H1 (cell line): ENCODE measurements around the gene NCAPG. TPM values are rescaled to one million over a fixed set of nuclear protein-coding genes. Genes with fewer than 3 reads are reported as not detected.

ENCODE experiments used
- CTBP2 ChIP-seq: IDR thresholded peaks from 2 replicates; pipeline ENCODE4 v1.7.0; 2011; ENCODE audit warnings: borderline replicate concordance, mild to moderate bottlenecking, moderate library complexity, mixed read lengths, low read length; ENCODE audit not compliant: insufficient read depth, insufficient read length
- EP300 ChIP-seq, 2 experiments: IDR thresholded peaks; 1 replicate in 1 of 2; 2 replicates in 1 of 2; pipeline ENCODE4 v1.6.1; 2011 to 2012; ENCODE audit warnings: low read depth in 2 of 2, low read length in 2 of 2, mild to moderate bottlenecking in 2 of 2, borderline replicate concordance in 1 of 2, inconsistent platforms in 1 of 2, moderate library complexity in 1 of 2
- TEAD4 ChIP-seq: IDR thresholded peaks from 2 replicates; pipeline ENCODE4 v1.6.1; 2012; ENCODE audit warnings: low read depth, low read length, inconsistent platforms, mixed read lengths
- polyA plus RNA-seq, 7 experiments: library from polyadenylated mRNA; depleted of rRNA in 3 of 7; stranded (reverse) in 5 of 7; unstranded in 2 of 7; fragments of >200 nt in 5 of 7; fragments of 200-250 nt in 2 of 7; gene quantifications; 1 replicate in 5 of 7; 2 replicates in 1 of 7; 4 replicates in 1 of 7; pipeline versions ENCODE4 v1.2.1 to v1.2.3, GENCODE V29; 2011 to 2013; ENCODE audit warnings: missing spikeins in 2 of 7, mixed read lengths in 2 of 7
- total RNA-seq: library from RNA; stranded (reverse); fragmentation: NEBNext Ultra II Directional; extraction: Animal tissue kit (Norgen Biotek cat#: 25700); gene quantifications from 2 replicates; pipeline ENCODE4 v1.2.1, GENCODE V29; 2021

Gene NCAPG
- total and polyA plus RNA-seq, 2 of the 8 experiments (the other 6 are each of a cell fraction or from before 2014, with no cell fraction given) = 12.9 to 52.3 TPM

- TF ChIP-seq EP300 (IDR thresholded peaks at IDR 0.05; ENCODE audit: borderline replicate concordance in 1 of 2, low read depth in 2 of 2, low read length in 2 of 2) (no peak), CTBP2 (no peak), TEAD4 (no peak)
Measured at GRCh38 chr4:17770845-17771244, 39.9 kb upstream of the NCAPG start (continued).
